C4-2B (cell line): ENCODE measurements around the gene COBL.

Experiments
- CTCF ChIP-seq: fragments of 450-650 bp; conservative IDR thresholded peaks from 2 replicates; pipeline ENCODE4 v1.5.1; 2017; ENCODE audit warnings: mild to moderate bottlenecking
- ZFX ChIP-seq: fragments of 450-650 bp; IDR thresholded peaks from 2 replicates; pipeline ENCODE4 v1.6.1; 2017

- TF ChIP-seq CTCF = peak; percentile 86
- no peak for TF ChIP-seq ZFX
These were observed 248.9 kb downstream of the COBL start for GRCh38 chr7:51067757-51068156.
